Testis (tissue), 2 donors: ENCODE results near the gene GCC2.

Experiments
- POLR2A ChIP-seq: fragments of 450-650 bp; IDR thresholded peaks from one replicate; pipeline ENCODE4 v1.6.1; 2017; ENCODE audit warnings: antibody characterized with exemption, mild to moderate bottlenecking, moderate library complexity
- TF ChIP-seq, protein P1 (sequence below), 3 experiments: fragments of 450-650 bp in 2 of 3; fragments of 200-600 bp in 1 of 3; sonication (generic) in 1 of 3; IDR thresholded peaks; one replicate each; pipeline ENCODE4 v1.5.1; 2016 to 2019; ENCODE audit warnings: antibody characterized with exemption in 3 of 3, mild to moderate bottlenecking in 2 of 3, moderate library complexity in 1 of 3

DNA sequence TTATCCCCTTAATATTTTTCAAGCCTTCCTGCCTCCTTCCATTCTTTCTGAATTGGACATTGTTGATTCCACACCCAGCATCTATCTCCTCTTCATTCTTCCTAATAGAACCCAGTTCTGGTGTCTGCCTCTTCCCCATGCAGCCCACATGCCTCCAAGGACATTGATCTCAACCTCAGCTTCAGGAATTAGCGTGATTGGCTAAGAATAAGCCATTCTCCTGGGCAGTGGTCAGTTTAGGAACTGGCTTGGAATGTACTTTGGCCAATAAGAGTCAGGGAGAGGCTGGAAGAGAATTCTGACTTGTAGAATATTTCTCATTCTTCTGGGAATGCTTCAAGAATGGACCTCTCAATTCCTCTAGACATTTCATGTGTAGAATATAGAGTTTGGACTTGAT lies 25.9 kb upstream of the GCC2 start:
- TF ChIP-seq, protein P1, sequence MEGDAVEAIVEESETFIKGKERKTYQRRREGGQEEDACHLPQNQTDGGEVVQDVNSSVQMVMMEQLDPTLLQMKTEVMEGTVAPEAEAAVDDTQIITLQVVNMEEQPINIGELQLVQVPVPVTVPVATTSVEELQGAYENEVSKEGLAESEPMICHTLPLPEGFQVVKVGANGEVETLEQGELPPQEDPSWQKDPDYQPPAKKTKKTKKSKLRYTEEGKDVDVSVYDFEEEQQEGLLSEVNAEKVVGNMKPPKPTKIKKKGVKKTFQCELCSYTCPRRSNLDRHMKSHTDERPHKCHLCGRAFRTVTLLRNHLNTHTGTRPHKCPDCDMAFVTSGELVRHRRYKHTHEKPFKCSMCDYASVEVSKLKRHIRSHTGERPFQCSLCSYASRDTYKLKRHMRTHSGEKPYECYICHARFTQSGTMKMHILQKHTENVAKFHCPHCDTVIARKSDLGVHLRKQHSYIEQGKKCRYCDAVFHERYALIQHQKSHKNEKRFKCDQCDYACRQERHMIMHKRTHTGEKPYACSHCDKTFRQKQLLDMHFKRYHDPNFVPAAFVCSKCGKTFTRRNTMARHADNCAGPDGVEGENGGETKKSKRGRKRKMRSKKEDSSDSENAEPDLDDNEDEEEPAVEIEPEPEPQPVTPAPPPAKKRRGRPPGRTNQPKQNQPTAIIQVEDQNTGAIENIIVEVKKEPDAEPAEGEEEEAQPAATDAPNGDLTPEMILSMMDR (IDR thresholded peaks at IDR 0.05), result no peak
- no peak for TF ChIP-seq POLR2A
